Activated naive CD8-positive, alpha-beta T cell treated with anti-CD3 and anti-CD28 coated beads, Interleukin-2, amount 50 U/mL, for 16 hours (primary cell): ENCODE data around the gene AHRR.
"Not testable (repeated sequence)": the region's sequence is repeated elsewhere in the genome, so short reads cannot be mapped to it uniquely, and the experiment has no call there.

Source experiments
- DNase-seq: peaks from one replicate; pipeline ENCODE4 v3.0.0-alpha.2; 2020; ENCODE audit warnings: low read depth, low spot score

AHRR gene

GRCh38 chr5:321230-321725 is at the start of gene AHRR:
Gene AHRR, plus strand, starts transcription at chr5:321714. Its CDS starts 22,189 bp downstream, at chr5:343903.
- no peak for DNase-seq

DNA sequence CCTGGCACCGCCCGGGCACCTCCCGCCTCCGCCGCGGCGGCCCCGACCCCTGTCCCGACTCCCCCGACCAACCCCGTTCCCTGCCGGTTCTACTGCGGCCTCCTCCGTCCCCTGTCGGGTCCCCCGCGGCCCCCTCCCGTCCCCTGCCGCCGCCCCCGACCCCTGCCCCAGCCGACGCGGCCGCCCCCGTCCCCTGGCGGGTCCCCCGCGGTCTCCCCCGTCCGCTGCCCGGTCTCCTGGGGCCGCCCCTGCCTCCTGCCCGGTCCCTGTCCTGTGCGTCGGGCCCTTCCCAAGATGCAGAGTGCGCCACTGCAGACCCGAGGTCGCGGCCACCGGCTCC is 49.7 kb upstream of the AHRR start:
- DNase-seq: not testable (repeated sequence)

GRCh38 chr5:273091-273490 is 48.4 kb upstream of the AHRR start:
- not testable (repeated sequence) for DNase-seq

- DNase-seq: not testable (repeated sequence)
Observed at GRCh38 chr5:273491-273890, 48.0 kb upstream of the AHRR start.

DNA sequence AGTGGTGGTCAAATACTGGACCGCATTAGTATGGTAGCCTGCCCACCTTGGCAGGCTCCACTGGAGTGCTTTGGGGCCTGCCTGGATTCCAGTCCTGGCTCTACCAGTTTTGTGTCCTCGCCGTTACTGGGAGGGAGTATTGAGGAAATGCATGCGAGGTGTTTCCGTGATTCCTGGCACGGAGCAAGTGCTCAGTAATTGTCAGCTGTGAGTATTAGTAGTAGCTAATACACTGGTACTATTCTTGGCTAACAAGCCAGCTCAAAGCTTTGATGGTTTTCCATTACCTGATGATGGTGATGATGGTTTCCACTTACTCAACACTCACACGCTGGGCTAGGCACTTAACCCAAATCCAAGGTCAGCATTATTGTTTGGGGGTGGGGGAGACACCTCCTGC is 47.2 kb upstream of the AHRR start:
- not testable (repeated sequence) for DNase-seq

DNA sequence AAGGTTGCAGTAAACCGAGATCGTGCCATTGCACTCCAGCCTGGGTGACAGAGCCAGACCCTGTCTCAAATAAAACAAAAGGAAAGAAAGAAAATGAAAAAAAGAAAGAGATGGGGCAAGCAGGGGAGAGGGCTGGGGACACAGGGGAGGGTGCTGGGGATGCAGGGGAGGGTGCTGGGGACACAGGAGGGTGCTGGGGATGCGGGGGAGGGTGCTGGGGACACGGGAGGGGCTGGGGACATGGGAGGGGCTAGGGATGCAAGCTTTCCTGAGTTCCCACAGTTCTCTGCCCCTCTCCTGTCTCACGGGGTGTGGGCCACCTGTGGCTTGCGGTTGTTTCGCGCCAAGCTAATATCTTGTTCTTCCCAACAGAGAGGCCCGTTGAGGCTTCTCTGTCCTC is 42.9 kb upstream of the AHRR start:
- DNase-seq: no peak

DNA sequence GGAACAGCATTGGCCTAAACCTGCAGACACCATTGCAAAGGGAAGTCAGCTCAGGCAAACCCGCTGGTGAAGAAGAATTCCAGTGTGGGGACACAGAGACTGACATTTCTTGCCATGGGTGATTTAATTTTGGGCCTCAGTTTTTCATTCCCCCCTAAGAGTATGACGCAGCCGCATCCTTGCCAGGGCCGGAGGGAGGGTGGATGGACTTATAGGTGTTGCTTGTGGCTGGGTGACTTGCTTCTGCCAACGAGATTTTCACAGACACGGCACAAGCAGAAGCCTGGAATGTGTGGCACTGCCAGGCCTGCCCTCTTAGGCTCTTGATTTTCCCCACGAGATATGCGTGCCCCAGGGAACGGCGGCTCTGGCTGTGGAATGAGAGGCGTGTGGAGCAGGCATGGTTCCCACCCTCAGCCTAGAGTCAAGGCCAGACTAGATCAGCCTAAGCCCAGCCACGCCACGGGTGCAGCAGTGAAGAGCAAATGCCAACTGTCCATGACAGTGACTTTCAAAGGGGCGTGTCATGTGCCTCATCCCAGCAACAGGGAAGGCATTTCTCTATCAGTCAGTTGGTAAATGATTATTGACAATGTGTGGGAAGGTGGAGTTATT is 42.4 kb upstream of the AHRR start:
- not testable (repeated sequence) for DNase-seq

DNA sequence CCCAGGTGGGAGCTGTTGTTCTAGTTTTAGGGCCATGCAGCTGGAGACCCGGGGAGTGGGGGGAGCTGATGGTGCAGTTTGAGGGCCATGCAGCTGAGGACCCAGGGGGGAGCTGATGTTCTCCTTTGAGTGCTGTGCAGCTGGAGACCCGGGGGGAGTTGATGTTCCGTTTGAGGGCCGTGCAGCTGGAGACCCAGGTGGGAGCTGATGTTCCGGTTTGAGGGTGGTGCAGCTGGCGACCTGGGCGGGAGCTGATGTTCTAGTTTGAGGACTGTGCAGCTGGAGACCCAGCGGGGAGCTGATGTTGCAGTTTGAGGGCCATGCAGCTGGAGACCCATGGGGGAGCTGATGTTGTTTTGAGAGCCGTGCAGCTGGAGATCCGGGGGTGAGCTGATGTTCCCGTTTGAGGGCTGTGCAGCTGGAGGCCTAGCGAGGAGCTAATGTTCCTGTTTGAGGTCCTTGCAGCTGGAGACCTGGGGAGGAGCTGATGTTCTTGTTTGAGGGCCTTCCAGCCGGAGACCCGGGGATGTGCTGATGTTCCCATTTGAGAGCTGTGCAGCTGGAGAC is 35.4 kb upstream of the AHRR start:
- no peak for DNase-seq

GRCh38 chr5:290200-290599 is 31.3 kb upstream of the AHRR start:
- not testable (repeated sequence) for DNase-seq

DNA sequence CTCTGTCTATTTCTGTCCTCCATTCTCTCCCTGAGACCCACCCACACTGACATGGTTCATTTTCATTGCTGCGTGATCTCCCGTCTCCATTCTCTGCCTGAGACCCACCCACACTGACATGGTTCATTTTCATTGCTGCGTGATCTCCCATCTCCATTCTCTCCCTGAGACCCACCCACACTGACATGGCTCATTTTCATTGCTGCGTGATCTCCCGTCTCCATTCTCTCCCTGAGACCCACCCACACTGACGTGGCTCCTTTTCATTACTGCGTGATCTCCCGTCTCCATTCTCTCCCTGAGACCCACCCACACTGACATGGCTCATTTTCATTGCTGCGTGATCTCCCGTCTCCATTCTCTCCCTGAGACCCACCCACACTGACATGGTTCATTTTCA is 30.2 kb upstream of the AHRR start:
- not testable (repeated sequence) for DNase-seq

DNA sequence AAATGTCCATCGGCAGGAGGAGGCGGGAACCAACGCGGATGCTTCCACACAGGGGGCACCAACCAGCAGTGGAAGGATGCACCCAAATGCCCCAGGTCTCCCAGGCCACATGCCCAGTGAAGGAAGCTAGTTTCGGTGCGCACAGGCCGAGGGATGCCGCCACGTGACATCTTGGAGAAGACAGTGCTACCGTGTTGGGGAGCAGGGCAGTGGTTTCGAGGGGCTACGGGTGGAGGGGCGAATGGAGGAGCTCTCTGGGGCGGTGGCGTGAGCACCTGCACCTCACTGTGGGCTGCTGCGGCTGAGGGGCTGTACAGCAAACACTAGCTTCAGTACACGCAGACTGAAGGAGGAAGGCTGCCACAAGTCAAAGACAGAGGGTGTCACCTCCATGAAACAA is 26.7 kb upstream of the AHRR start:
- DNase-seq: not testable (repeated sequence)

DNA sequence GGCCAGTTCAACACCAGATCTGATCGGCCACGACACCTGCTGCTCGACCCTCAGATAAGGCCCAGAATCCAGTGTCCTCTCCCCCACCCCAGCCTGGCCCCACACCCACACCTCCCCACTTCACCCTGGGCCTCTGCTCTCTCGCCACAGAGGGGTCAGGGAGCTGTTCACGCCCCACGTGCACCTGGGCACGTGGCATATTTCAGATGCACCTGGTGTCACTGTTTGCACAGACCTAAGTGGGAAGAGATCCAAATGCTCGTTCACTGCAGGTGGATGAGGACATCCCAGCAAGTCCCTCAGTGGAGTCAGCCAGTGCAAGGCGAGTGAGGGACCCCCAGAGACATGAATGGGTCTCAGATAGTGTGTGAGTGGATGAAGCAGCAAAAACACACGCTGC is 25.3 kb upstream of the AHRR start:
- not testable (repeated sequence) for DNase-seq

GRCh38 chr5:296954-297353 is 24.6 kb upstream of the AHRR start:
- DNase-seq: not testable (repeated sequence)

GRCh38 chr5:297448-297847 is 24.1 kb upstream of the AHRR start:
- not testable (repeated sequence) for DNase-seq

GRCh38 chr5:297991-298736 is 23.4 kb upstream of the AHRR start:
- not testable (repeated sequence) for DNase-seq

GRCh38 chr5:298737-299125 is 22.8 kb upstream of the AHRR start:
- DNase-seq: no peak

DNA sequence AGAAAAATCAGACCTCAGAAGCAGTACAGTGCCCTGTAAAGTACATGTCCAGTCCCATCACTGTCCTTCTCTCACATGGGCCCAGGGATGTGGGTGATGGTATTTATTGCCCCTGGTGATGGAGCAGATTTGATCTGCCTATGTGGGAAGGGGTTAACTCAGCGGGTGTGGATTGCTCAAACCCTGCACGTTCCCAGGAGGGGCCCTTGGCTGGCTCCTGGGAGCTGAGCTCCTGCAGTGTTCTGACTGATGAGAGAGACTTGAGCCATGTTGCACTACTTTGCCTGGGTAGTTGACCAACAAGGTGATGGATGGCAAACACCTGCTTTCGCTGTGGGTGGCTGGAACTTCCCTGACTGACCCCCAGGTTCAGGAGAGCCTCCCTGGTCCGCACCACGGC is 21.6 kb upstream of the AHRR start:
- not testable (repeated sequence) for DNase-seq

- DNase-seq: not testable (repeated sequence)
Observed at GRCh38 chr5:300691-301435, 20.7 kb upstream of the AHRR start.

- not testable (repeated sequence) for DNase-seq
Observed at GRCh38 chr5:302416-302815, 19.1 kb upstream of the AHRR start.

DNA sequence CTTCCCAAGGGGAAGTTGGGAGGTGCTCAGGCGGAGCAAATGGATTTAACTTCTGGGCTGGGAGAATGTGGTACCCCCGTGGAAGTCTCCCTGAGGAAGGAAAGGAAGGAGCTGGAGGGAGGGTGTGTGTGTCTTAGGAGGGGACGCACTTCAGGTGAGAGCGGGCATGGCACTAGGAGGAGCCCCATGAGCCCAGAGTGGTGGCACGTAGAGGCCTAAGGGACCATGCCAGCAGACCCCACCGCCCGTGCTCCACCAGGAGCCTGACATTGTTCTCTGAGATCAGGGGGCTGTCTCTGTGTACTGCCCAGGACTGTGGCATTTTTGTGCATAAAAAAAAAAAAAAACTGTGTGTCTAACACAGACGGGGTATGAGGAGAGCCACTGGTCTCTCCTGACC is 18.5 kb upstream of the AHRR start:
- no peak for DNase-seq

DNA sequence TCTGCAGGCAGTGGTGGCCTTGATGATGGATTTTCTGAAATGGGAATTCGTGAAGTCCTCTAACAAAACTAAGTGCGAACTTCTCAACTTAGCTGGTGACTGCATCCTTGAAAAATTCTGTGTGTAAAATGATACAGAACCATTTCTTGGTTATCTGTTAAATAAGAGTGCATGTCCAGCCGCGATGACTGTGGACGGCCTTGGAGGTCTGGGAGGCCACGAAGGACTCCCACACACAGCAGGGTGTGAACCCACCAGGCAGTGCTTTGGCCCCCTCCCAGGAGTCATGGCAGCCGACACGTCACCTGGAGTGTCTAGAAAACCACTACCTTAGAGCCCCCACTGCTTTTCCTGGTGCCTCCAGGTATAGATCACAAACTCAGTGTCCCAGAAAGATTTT is 17.8 kb upstream of the AHRR start:
- not testable (repeated sequence) for DNase-seq

GRCh38 chr5:305050-305449 is 16.5 kb upstream of the AHRR start:
- DNase-seq: no peak
